SHP77 treated with DMSO at 0.1 percent for 48 hours (cell line): Measurements from ENCODE around the gene CDH16.
"Not testable (repeated sequence)": the region's sequence is repeated elsewhere in the genome, so short reads cannot be mapped to it uniquely, and the experiment has no call there.

Source experiments
- DNase-seq: peaks from one replicate; lab custom pipeline; 2025; lab: John Stamatoyannopoulos, UW

CDH16 gene

GRCh38 chr16:66872559-66872942 lies 46.1 kb downstream of the CDH16 start:
- no peak for DNase-seq

- no peak for DNase-seq
Observed at GRCh38 chr16:66871840-66872239, 46.8 kb downstream of the CDH16 start.

DNA sequence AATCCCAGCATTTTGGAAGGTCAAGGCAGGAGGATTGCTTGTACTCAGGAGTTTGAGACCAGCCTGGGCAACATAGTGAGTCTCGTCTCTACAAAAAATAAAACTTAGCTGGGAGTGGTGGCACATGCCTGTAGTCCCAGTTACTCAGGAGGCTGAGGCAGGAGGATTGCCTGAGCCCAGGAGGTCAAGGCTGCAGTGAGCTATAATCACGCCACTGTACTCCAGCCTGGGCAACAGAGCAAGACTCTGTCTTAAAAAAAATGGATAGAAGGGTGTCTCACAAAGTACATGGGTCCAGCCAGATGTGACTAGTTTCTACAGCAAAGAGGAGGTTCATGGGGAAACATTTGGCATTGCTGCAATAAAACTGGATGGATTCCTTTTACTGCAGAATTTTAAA lies 47.3 kb downstream of the CDH16 start:
- not testable (repeated sequence) for DNase-seq

GRCh38 chr16:66869424-66869823 lies 49.3 kb downstream of the CDH16 start:
- DNase-seq: no peak

DNA sequence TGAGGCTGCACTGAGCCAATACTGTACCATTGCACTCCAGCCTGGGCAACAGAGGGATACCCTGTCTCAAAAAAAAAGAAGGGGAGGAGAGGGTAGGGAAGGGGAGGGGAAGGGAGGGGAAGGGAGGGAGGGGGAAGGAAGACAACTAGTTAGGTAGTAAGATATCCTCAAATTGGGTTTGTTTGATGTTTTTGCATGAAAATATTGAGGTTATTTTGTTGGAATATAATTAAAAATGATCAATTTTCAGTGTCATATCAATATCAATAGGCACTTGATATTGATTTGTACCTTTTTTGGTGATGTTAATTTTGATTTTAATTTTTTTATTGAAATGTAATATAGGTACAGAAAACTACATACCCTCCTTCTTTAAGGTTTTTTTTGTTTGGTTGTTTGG lies 55.0 kb downstream of the CDH16 start:
- no peak for DNase-seq

DNA sequence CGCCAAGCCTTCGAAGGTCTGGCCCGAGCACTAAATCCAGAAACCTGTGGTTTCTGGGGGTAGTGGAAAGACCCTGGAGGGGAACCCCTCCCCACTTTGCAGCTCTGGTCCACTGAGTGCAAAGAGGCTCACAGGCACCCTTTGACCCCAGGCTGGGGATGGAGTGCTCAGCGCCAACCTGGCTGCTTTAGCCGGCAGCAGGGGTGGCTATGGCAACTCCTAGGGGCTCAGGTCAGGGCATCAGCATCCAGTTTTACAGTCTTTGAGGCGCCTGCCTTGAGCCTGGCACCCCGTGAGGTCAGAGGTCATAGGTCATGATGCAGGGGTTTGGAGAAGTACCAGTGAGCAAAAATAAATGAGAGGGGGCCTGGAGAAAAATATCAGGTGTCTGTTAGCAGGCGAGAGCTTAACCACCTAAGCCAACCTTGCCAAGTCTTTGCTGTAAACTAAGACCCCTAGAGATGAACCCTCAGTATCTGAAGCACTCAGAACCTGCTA lies 56.6 kb downstream of the CDH16 start:
- DNase-seq: no peak

DNA sequence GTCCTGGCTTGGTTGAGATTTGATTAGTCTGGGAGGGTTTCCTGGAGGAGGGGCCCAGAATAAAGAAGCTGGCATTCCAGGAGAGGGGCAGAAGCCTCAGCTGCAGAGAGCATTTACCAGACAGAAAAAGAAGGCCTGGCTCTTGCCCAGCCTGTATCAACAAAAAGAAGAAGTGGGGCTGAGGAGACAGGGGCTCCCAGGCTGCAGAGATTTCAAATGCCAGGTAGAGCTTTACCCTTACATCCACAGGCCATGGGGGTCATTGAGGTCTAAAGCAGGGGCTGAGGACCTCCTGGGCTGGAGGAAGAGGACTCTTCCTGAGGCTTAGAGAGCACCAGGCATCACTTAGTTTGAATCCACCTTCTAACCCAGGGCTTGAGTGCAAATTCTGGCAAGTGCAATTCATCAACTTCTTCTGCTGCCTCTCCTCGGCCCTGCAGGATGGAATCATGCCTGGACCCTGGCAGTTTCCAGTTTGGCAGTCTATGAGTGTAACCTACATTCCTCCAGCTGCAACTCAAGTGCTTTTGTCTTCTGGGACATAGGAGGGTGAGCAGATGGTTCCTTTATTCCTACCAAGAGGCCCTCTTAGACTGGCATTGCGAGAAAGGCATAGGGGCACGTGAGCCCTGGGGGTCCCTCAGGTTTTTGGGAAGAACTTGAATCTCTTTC lies 59.2 kb downstream of the CDH16 start:
- DNase-seq: no peak

GRCh38 chr16:66858740-66859396 lies 59.8 kb downstream of the CDH16 start:
- DNase-seq: peak; percentile 33
